ENCODE measurements around the gene TMEM164.
"Not testable (repeated sequence)": the region's sequence is repeated elsewhere in the genome, so short reads cannot be mapped to it uniquely, and the experiment has no call there.

TMEM164 gene

GRCh38 chrX:109967156-109967555, 35.8 kb upstream of the TMEM164 start:
- no peak for TF ChIP-seq CTCF (IDR thresholded peaks at IDR 0.05; ENCODE audit: low read depth, low read length)
- no peak for DNase-seq (ENCODE audit: extremely low read depth, low read depth)

GRCh38 chrX:109970841-109971240, 32.1 kb upstream of the TMEM164 start:
- not testable (repeated sequence) for DNase-seq (ENCODE audit: extremely low read depth, low read depth)

GRCh38 chrX:109974906-109975655, 27.8 kb upstream of the TMEM164 start:
- TF ChIP-seq CTCF (IDR thresholded peaks at IDR 0.05; ENCODE audit: low read depth, low read length): no peak
- no peak for DNase-seq (ENCODE audit: extremely low read depth, low read depth)

GRCh38 chrX:109985210-109985609, 17.7 kb upstream of the TMEM164 start:
- DNase-seq (ENCODE audit: extremely low read depth, low read depth): not testable (repeated sequence)

- no peak for TF ChIP-seq CTCF (IDR thresholded peaks at IDR 0.05; ENCODE audit: low read depth, low read length)
- DNase-seq (ENCODE audit: extremely low read depth, low read depth): no peak
Measured at GRCh38 chrX:109987884-109988283, 15.0 kb upstream of the TMEM164 start.

GRCh38 chrX:109990582-109991276, 12.2 kb upstream of the TMEM164 start:
- DNase-seq (ENCODE audit: extremely low read depth, low read depth): no peak
- no peak for TF ChIP-seq CTCF (IDR thresholded peaks at IDR 0.05; ENCODE audit: low read depth, low read length)

- TF ChIP-seq CTCF (IDR thresholded peaks at IDR 0.05; ENCODE audit: low read depth, low read length): no peak
Measured at GRCh38 chrX:109992203-109992602, 10.7 kb upstream of the TMEM164 start.

GRCh38 chrX:109995155-109995554, 7.8 kb upstream of the TMEM164 start:
- TF ChIP-seq CTCF (IDR thresholded peaks at IDR 0.05; ENCODE audit: low read depth, low read length): no peak
- DNase-seq (ENCODE audit: extremely low read depth, low read depth): no peak

More at GRCh38 chrX:109992203-109992602, 10.7 kb upstream of the TMEM164 start:
- DNase-seq (ENCODE audit: extremely low read depth, low read depth): no peak

Measured in AG09319 (cell line).